A673 (cell line): Measurements from ENCODE around the gene ITGB2. TPM values are rescaled to one million over a fixed set of nuclear protein-coding genes. Genes with fewer than 3 reads are reported as not detected.

Source experiments
- BruUV-seq: library from RNA; stranded (reverse); fragments of 400-500 nt; replicated peaks from 2 replicates; lab custom pipeline; 2021; lab: Mats Ljungman, UMichigan
- CTCF ChIA-PET: fragments of 300-600 bp; sonication (Branson Sonifier 250); formaldehyde crosslinking; loops from one replicate; lab custom pipeline; 2022; ENCODE audit warnings: antibody characterized with exemption; lab: Charles Lee
- POLR2A ChIA-PET: fragments of 300-600 bp; sonication (Branson Sonifier 250); formaldehyde crosslinking; loops from one replicate; lab custom pipeline; 2022; ENCODE audit warnings: antibody characterized with exemption; ENCODE audit not compliant: low non-redundant PET; lab: Charles Lee
- DNase-seq: peaks from one replicate; pipeline ENCODE4 v3.0.0-alpha.2; 2015; ENCODE audit warnings: low spot score
- H3K27ac ChIP-seq: fragments of 200-600 bp; sonication (generic); 2 replicates; pipeline ENCODE4 v1.5.1; 2016; ENCODE audit warnings: mixed run types, low read depth, mild to moderate bottlenecking, mixed read lengths, antibody characterized with exemption, low read length; ENCODE audit not compliant: poor library complexity, severe bottlenecking
- H3K27me3 ChIP-seq: fragments of 200-600 bp; sonication (generic); replicated peaks from 2 replicates; pipeline ENCODE4 v1.6.1; 2017; ENCODE audit warnings: mixed run types, low read depth, mild to moderate bottlenecking, mixed read lengths, antibody characterized with exemption, low read length; ENCODE audit not compliant: insufficient read depth, poor library complexity
- H3K36me3 ChIP-seq: fragments of 200-600 bp; sonication (generic); 2 replicates; pipeline ENCODE4 v1.6.1; 2016; ENCODE audit warnings: mixed run types, mild to moderate bottlenecking, mixed read lengths, antibody characterized with exemption, low read length; ENCODE audit not compliant: insufficient read depth, poor library complexity, severe bottlenecking
- H3K4me1 ChIP-seq: fragments of 200-600 bp; sonication (generic); 2 replicates; pipeline ENCODE4 v1.6.1; 2017; ENCODE audit warnings: mixed run types, mild to moderate bottlenecking, mixed read lengths, antibody characterized with exemption, low read length; ENCODE audit not compliant: insufficient read depth, poor library complexity, severe bottlenecking
- H3K4me3 ChIP-seq: fragments of 200-600 bp; sonication (generic); 2 replicates; pipeline ENCODE4 v1.5.1; 2016; ENCODE audit warnings: low read depth, mixed run types, mild to moderate bottlenecking, mixed read lengths, low read length; ENCODE audit not compliant: poor library complexity, severe bottlenecking
- H3K9me3 ChIP-seq: fragments of 200-600 bp; sonication (generic); 2 replicates; pipeline ENCODE4 v1.6.1; 2016; ENCODE audit warnings: mixed run types, low read depth, mild to moderate bottlenecking, mixed read lengths, antibody characterized with exemption, low read length; ENCODE audit not compliant: poor library complexity, severe bottlenecking
- CTCF ChIP-seq: fragments of 300-800, 200-600 bp; sonication (generic); conservative IDR thresholded peaks from 2 replicates; pipeline ENCODE4 v1.5.1; 2017; ENCODE audit warnings: low read depth, mild to moderate bottlenecking, antibody characterized with exemption, low read length, moderate library complexity, mixed read lengths
- EZH2 ChIP-seq: fragments of 200-600 bp; sonication (generic); IDR thresholded peaks from 2 replicates; pipeline ENCODE4 v1.6.1; 2017; ENCODE audit warnings: borderline replicate concordance, low read depth, mild to moderate bottlenecking, mixed read lengths, antibody characterized with exemption, low read length; ENCODE audit not compliant: poor library complexity, severe bottlenecking
- intact Hi-C: fragments of 100-400 bp; cut with micrococcal nuclease; formaldehyde crosslinking; loops from one replicate; pipeline ENCODE4 v1.10.0; 2022; ENCODE audit not compliant: unreplicated experiment
- total RNA-seq: library from RNA; stranded (reverse); gene quantifications from 2 replicates; pipeline ENCODE4 v1.2.3, GENCODE V29; 2021

Gene ITGB2
- total RNA-seq, 1 experiment from 2014 or later: 5.0 TPM

DNA sequence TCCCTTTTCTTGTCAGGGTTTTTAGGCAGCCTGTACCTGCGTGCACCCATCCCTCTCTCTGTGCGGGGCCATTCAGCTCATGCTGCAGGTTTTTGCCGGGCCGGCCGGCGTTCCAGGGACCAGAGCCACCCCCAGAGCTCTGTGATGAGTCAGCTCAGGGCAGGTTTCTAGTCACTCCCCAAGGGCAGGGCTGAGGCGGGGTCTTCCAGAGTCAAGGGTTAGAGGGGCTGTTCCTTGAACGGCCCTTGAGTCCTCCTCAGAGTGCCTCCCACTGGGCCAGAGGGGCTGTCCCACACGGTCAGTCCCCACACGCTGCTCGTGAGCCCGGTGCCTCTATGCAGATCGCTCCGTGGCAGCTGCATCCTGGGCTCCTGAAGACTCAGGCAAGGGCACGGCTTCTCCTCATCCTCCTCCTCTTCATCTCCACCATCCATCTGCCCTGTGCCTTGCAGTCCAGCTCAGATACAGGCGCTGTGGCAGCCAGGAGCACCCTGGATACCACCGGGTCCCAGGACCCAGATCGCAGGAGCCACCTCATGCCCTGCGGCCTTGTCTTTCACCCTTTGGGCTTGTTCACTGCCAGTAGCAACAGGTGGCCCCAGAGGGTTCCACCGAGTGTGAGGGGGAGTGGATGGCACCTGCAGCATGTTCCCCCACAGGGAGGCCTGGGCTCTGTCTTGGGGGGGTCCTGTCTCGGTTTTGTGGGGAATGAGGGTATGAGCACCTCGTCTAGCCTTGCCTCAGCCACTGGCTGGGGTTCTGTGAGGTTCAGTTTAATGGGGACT lies 36.5 kb upstream of the ITGB2 start:
- Histone ChIP-seq H3K27me3 (no peaks in the 10 kb centered on the region), H3K36me3 (peaks cover 88% of the 10 kb centered on the region), H3K27ac (peak overlapping the region; percentile 69), H3K9me3 (no peaks in the 10 kb centered on the region), H3K4me1 (peaks cover 49% of the 10 kb centered on the region), H3K4me3 (no peak overlapping the region)
- TF ChIP-seq CTCF: no peak
- no peak for TF ChIP-seq EZH2
- BruUV-seq: no TSS peak
- DNase-seq: no peak
- intact Hi-C loops: loop anchor here (5.0 kb wide), 1 partner anchor 170 kb away; no protein-coding TSS in a partner anchor
- ChIA-PET POLR2A (no interaction called here), CTCF (interaction anchor here (1.1 kb wide), 1 partner anchor 183 kb away, joined by 3 read pairs; no protein-coding TSS in a partner anchor)

- DNase-seq: no peak
- Histone ChIP-seq H3K27ac (peak overlapping the region; percentile 7), H3K36me3 (peaks cover 86% of the 10 kb centered on the region), H3K4me1 (peaks cover 49% of the 10 kb centered on the region), H3K27me3 (no peaks in the 10 kb centered on the region), H3K9me3 (no peaks in the 10 kb centered on the region), H3K4me3 (no peak overlapping the region)
- CTCF ChIA-PET: interaction anchor here (1.6 kb wide), 1 partner anchor 172 kb away, joined by 3 read pairs; no protein-coding TSS in a partner anchor
- no peak for TF ChIP-seq EZH2
- no peak for TF ChIP-seq CTCF
- BruUV-seq: no TSS peak
- intact Hi-C loops: loop anchor here (5.0 kb wide), 1 partner anchor 171 kb away; no protein-coding TSS in a partner anchor
- POLR2A ChIA-PET: no interaction called here
These were observed 35.8 kb upstream of the ITGB2 start for GRCh38 chr21:44956356-44957046.

- Histone ChIP-seq H3K9me3 (no peaks in the 10 kb centered on the region), H3K4me1 (peaks cover 49% of the 10 kb centered on the region), H3K4me3 (no peak overlapping the region), H3K27ac (peak overlapping the region; percentile 7), H3K36me3 (peaks cover 84% of the 10 kb centered on the region), H3K27me3 (no peaks in the 10 kb centered on the region)
- ChIA-PET POLR2A (no interaction called here), CTCF (interaction anchor here (1.6 kb wide), 1 partner anchor 173 kb away, joined by 3 read pairs; no protein-coding TSS in a partner anchor)
- no peak for DNase-seq
- intact Hi-C loops: loop anchor here (5.0 kb wide), 1 partner anchor 172 kb away; no protein-coding TSS in a partner anchor
- no TSS peak for BruUV-seq
- TF ChIP-seq CTCF (no peak), EZH2 (no peak)
These were observed 35.1 kb upstream of the ITGB2 start for GRCh38 chr21:44955798-44956175.
